HepG2 (cell line): ENCODE measurements around the gene CASP6. TPM values are rescaled to one million over a fixed set of nuclear protein-coding genes. Genes with fewer than 3 reads are reported as not detected.

ENCODE experiments used
- ATAC-seq: fragments of 200-7000 bp; cut with Tn5 transposase; 3 replicates; pipeline ENCODE4 v1.9.1; 2020; ENCODE audit warnings: mild to moderate bottlenecking, moderate library complexity
- BruUV-seq: library from RNA; stranded (reverse); fragments of 400-500 nt; replicated peaks from 2 replicates; lab custom pipeline; 2021; lab: Mats Ljungman, UMichigan
- CTCF ChIA-PET: fragments of 300-600 bp; formaldehyde crosslinking; extraction: SDS; loops from one replicate; lab custom pipeline; 2021; ENCODE audit warnings: low total read pairs, inconsistent platforms, low intra/inter-chr PET ratio; lab: Yijun Ruan, JAX
- POLR2A ChIA-PET: fragments of 350-600 bp; sonication (Branson Sonifier 250); formaldehyde crosslinking; loops from one replicate; lab custom pipeline; 2020; ENCODE audit warnings: antibody characterized with exemption, inconsistent platforms; lab: Yijun Ruan, JAX
- DNase-seq: peaks from one replicate; pipeline ENCODE4 v3.0.0-alpha.2; 2015; ENCODE audit warnings: low spot score
- FAIRE-seq: peaks from 3 replicates; lab custom pipeline; 2011; peaks lifted over from hg19 to GRCh38; lab: Jason Lieb, UNC
- H2AFZ ChIP-seq: one replicate; pipeline ENCODE4 v1.6.1; 2011; ENCODE audit warnings: low read length, inconsistent platforms
- H3K27ac ChIP-seq: fragments of 300-600 bp; 3 replicates; pipeline ENCODE4 v1.8.0; 2011; ENCODE audit warnings: mixed run types, mild to moderate bottlenecking, mixed read lengths, low read length, inconsistent platforms; ENCODE audit not compliant: insufficient read depth; ENCODE audit errors: extremely low read length
- H3K27me3 ChIP-seq, 2 experiments: fragments of 200-600 bp in 1 of 2; 2 replicates in 1 of 2; 3 replicates in 1 of 2; pipeline versions ENCODE4 v1.6.0 to v1.8.0; 2011; ENCODE audit warnings: low read length in 2 of 2, mild to moderate bottlenecking in 2 of 2, moderate library complexity in 2 of 2, inconsistent platforms in 1 of 2; ENCODE audit not compliant: insufficient read depth in 2 of 2, control insufficient read depth in 1 of 2
- H3K36me3 ChIP-seq, 2 experiments: fragments of 200-600 bp in 1 of 2; replicated peaks in 1 of 2; 2 replicates in 1 of 2; 3 replicates in 1 of 2; pipeline versions ENCODE4 v1.5.1 to v1.8.0; 2011; ENCODE audit warnings: low read length in 2 of 2, inconsistent platforms in 1 of 2; ENCODE audit not compliant: insufficient read depth in 2 of 2, control insufficient read depth in 1 of 2
- H3K4me1 ChIP-seq: 2 replicates; pipeline ENCODE4 v1.5.1; 2012; ENCODE audit warnings: low read length, inconsistent platforms; ENCODE audit not compliant: insufficient read depth
- H3K4me2 ChIP-seq: 2 replicates; pipeline ENCODE4 v1.6.0; 2011; ENCODE audit warnings: low read depth, low read length, inconsistent platforms
- H3K4me3 ChIP-seq, 3 experiments: fragments of 200-600 bp in 1 of 3; sonication (generic), shearing (Covaris generic) in 1 of 3; replicated peaks in 1 of 3; 2 replicates each; pipeline ENCODE4 v1.5.1; 2011 to 2016; ENCODE audit warnings: low read length in 3 of 3, inconsistent platforms in 2 of 3, low read depth in 2 of 3, mild to moderate bottlenecking in 2 of 3, control low read depth in 1 of 3, mixed read lengths in 1 of 3; ENCODE audit not compliant: insufficient read depth in 1 of 3
- H3K79me2 ChIP-seq: one replicate; pipeline ENCODE4 v1.6.1; 2011; ENCODE audit warnings: low read length, inconsistent platforms; ENCODE audit not compliant: insufficient read depth
- H3K9ac ChIP-seq: 2 replicates; pipeline ENCODE4 v1.6.0; 2011; ENCODE audit warnings: mild to moderate bottlenecking, low read depth, low read length, inconsistent platforms; ENCODE audit not compliant: insufficient read depth
- H3K9me3 ChIP-seq: 2 replicates; pipeline ENCODE4 v1.5.1; 2012; ENCODE audit warnings: mild to moderate bottlenecking, low read length
- H4K20me1 ChIP-seq: 2 replicates; pipeline ENCODE4 v1.6.0; 2011; ENCODE audit warnings: inconsistent platforms, mild to moderate bottlenecking, low read length, moderate library complexity; ENCODE audit not compliant: insufficient read depth
- ELF3 ChIP-seq: IDR thresholded peaks from 2 replicates; pipeline ENCODE4 v1.6.1; 2016; ENCODE audit warnings: missing genetic modification reagents, missing compliant biosample characterization
- HBP1 ChIP-seq: IDR thresholded peaks from 2 replicates; pipeline ENCODE4 v1.6.1; 2016; ENCODE audit warnings: low read depth, control low read depth
- HHEX ChIP-seq: IDR thresholded peaks from 2 replicates; pipeline ENCODE4 v1.6.1; 2016; ENCODE audit warnings: control low read depth
- MAX ChIP-seq: IDR thresholded peaks from 2 replicates; pipeline ENCODE4 v1.6.1; 2012; ENCODE audit warnings: inconsistent platforms
- NFE2 ChIP-seq: sonication (generic); formaldehyde crosslinking; IDR thresholded peaks from 2 replicates; pipeline ENCODE4 v1.4.0; 2020; ENCODE audit warnings: missing genetic modification reagents
- U2AF1 ChIP-seq: fragments of 200-400 bp; formaldehyde crosslinking; optimal IDR thresholded peaks from 2 replicates; pipeline ENCODE3; 2017; ENCODE audit warnings: mild to moderate bottlenecking, low read depth, low read length
- ZBTB25 ChIP-seq: IDR thresholded peaks from 2 replicates; pipeline ENCODE4 v1.6.1; 2018; ENCODE audit warnings: missing genetic modification reagents
- ZNF276 ChIP-seq: sonication (generic); formaldehyde crosslinking; IDR thresholded peaks from 2 replicates; pipeline ENCODE4 v1.4.0; 2020; ENCODE audit warnings: mild to moderate bottlenecking, low read depth, missing genetic modification reagents
- WGBS: methylation state at CpG from one replicate; pipeline ENCODE4 v1.1.6; 2017; ENCODE audit warnings: low lambda C conversion rate; 5-methylcytosine and 5-hydroxymethylcytosine counted together
- in situ Hi-C: cut with HindIII; loops from 2 replicates; pipeline ENCODE4 v1.10.0; 2017; ENCODE audit warnings: low pct_unique_long_range_greater_than_20kb; ENCODE audit not compliant: extremely low pct_ligation_motif_present
- intact Hi-C: fragments of 100-400 bp; cut with micrococcal nuclease; formaldehyde crosslinking; loops from one replicate; pipeline ENCODE4 v1.10.0; 2022; ENCODE audit not compliant: unreplicated experiment
- polyA plus RNA-seq, 8 experiments: library from polyadenylated mRNA; depleted of rRNA in 3 of 8; stranded (reverse) in 7 of 8; unstranded in 1 of 8; fragments of >200 nt; fragmentation: Illumina TruSeq in 4 of 8; extraction: Trizol in 4 of 8; gene quantifications; 2 replicates each; pipeline versions ENCODE4 v1.2.1 to v1.2.3, GENCODE V29; 2011 to 2016; ENCODE audit warnings: low read depth in 4 of 8, missing spikeins in 1 of 8, mixed read lengths in 1 of 8; ENCODE audit not compliant: insufficient read depth in 1 of 8
- total RNA-seq, 5 experiments: library from RNA; depleted of rRNA; stranded (reverse); fragments of >200 nt; fragmentation: Illumina TruSeq; extraction: Trizol; gene quantifications; 2 replicates each; pipeline ENCODE4 v1.2.3, GENCODE V29; 2016; ENCODE audit warnings: low read depth in 1 of 5

The CASP6 gene
- total and polyA plus RNA-seq, 2 of the 13 experiments (the other 11 are each of a cell fraction or from before 2014, with no cell fraction given), result 19.7 to 34.6 TPM

GRCh38 chr4:109728385-109728784, 25.1 kb upstream of the CASP6 start:
- Histone ChIP-seq H3K9ac (peak overlapping the region; percentile 75), H3K9me3 (no peaks in the 10 kb centered on the region), H3K79me2 (peaks cover 35% of the 10 kb centered on the region), H2AFZ (no peak overlapping the region), H4K20me1 (no peaks in the 10 kb centered on the region), H3K4me3 (peak overlapping the region; percentile 79 to 91 (median 88); a peak in 5 of 6 replicates), H3K27me3 (no peaks in the 10 kb centered on the region; a peak in 2 of 5 replicates), H3K4me1 (peaks cover 25% of the 10 kb centered on the region), H3K36me3 (no peaks in the 10 kb centered on the region; a peak in 1 of 5 replicates), H3K27ac (peak overlapping the region; percentile 81), H3K4me2 (peak overlapping the region; percentile 92)
- ATAC-seq (no peak), FAIRE-seq (no peak), DNase-seq (no peak)
- BruUV-seq, result no TSS peak
- WGBS, result 2% methylated on average over 6 of the region's 6 CpGs
- in situ Hi-C loops, result no loop called here
- intact Hi-C loops, result loop anchor here (2.0 to 10.0 kb wide), 4 partner anchors 76 to 294 kb away; partner anchors contain the start of genes GAR1, MCUB and SEC24B
- ChIA-PET POLR2A (interaction anchor here (1.0 kb wide), 1 partner anchor 87 kb away, joined by 3 read pairs; the partner anchor contains the start of gene GAR1), CTCF (no interaction called here)
- TF ChIP-seq MAX, result peak; percentile 8; the same call in 1 of the 2 replicates
- TF ChIP-seq ZBTB25 (CRISPR knock-in tag), result 0 out of 2 replicates have a peak, but pooled peaks have one; percentile 26
- no peak for TF ChIP-seq U2AF1

- 0 out of 5 replicates have a peak, but pooled peaks cover 0 to 4% of the 10 kb centered on the region in 2 experiments for H3K36me3 ChIP-seq
- H2AFZ ChIP-seq, result no peak overlapping the region
- 96% methylated on average over 2 of the region's 2 CpGs for WGBS
- intact Hi-C loops, result loop anchor here (10.0 kb wide), 2 partner anchors 158 to 288 kb away; partner anchors contain the start of genes MCUB and SEC24B
- H4K20me1 ChIP-seq, result no peaks in the 10 kb centered on the region
- peaks cover 30% of the 10 kb centered on the region for H3K4me1 ChIP-seq
- H3K27me3 ChIP-seq, result no peaks in the 10 kb centered on the region; a peak in 1 of 5 replicates
- H3K79me2 ChIP-seq, result peaks cover 44% of the 10 kb centered on the region
- no peak overlapping the region for H3K9ac ChIP-seq
- H3K4me3 ChIP-seq, result no peak overlapping the region
- ChIA-PET POLR2A (no interaction called here), CTCF (no interaction called here)
- ATAC-seq, result no peak
- in situ Hi-C loops, result no loop called here
- H3K4me2 ChIP-seq, result no peak overlapping the region
- BruUV-seq, result no TSS peak
- H3K27ac ChIP-seq, result no peak overlapping the region
- no peak for FAIRE-seq
- H3K9me3 ChIP-seq, result no peaks in the 10 kb centered on the region
- DNase-seq, result no peak
- no peak for TF ChIP-seq NFE2
- TF ChIP-seq HHEX (CRISPR knock-in tag), result no peak
- no peak for TF ChIP-seq ELF3 (CRISPR knock-in tag)
- no peak for TF ChIP-seq ZNF276 (CRISPR knock-in tag)
- no peak for TF ChIP-seq HBP1 (CRISPR knock-in tag)
Observed at GRCh38 chr4:109723110-109723509, 19.9 kb upstream of the CASP6 start.
